Gastroesophageal sphincter (tissue), 3 donors: ENCODE data around the gene DYRK2.

Source experiments
- POLR2A ChIP-seq, 2 donors: fragments of 450-650 bp; IDR thresholded peaks; one replicate each; pipeline ENCODE4 v1.6.1; 2017; ENCODE audit warnings: antibody characterized with exemption in 2 of 2, mild to moderate bottlenecking in 2 of 2, moderate library complexity in 1 of 2
- TF ChIP-seq, protein P1 (sequence below), 4 experiments: fragments of 200-600 bp in 2 of 4; fragments of 450-650 bp in 2 of 4; sonication (generic) in 1 of 4; IDR thresholded peaks; one replicate each; pipeline ENCODE4 v1.5.1; 2017 to 2019; ENCODE audit warnings: antibody characterized with exemption in 4 of 4, mild to moderate bottlenecking in 2 of 4, moderate library complexity in 2 of 4

DNA sequence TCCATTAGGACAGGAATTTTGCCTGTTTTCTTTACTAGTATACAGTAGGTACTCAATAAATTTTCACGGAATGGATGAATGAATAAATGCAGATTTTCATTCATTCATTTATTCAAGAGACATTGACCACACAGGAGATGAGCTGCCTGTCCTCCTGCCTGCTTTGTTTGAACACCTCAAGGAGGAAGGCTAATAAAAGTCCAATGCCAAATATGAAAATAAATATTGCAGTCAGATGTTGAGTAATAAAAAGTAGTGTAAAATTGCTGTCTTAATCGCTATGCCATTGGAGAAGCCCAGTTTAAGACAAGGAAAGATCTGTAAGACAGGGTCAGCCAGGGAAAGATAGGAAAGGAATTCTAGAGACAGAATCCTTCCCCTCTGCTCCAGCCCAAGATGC lies 47.4 kb downstream of the DYRK2 start:
- no peak for TF ChIP-seq POLR2A (IDR thresholded peaks at IDR 0.05)
- TF ChIP-seq, protein P1, sequence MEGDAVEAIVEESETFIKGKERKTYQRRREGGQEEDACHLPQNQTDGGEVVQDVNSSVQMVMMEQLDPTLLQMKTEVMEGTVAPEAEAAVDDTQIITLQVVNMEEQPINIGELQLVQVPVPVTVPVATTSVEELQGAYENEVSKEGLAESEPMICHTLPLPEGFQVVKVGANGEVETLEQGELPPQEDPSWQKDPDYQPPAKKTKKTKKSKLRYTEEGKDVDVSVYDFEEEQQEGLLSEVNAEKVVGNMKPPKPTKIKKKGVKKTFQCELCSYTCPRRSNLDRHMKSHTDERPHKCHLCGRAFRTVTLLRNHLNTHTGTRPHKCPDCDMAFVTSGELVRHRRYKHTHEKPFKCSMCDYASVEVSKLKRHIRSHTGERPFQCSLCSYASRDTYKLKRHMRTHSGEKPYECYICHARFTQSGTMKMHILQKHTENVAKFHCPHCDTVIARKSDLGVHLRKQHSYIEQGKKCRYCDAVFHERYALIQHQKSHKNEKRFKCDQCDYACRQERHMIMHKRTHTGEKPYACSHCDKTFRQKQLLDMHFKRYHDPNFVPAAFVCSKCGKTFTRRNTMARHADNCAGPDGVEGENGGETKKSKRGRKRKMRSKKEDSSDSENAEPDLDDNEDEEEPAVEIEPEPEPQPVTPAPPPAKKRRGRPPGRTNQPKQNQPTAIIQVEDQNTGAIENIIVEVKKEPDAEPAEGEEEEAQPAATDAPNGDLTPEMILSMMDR (IDR thresholded peaks at IDR 0.05), result no peak
